OCI-LY1 (cell line): ENCODE measurements around the gene FBXW4.

Source experiments
- H2AFZ ChIP-seq: fragments of 200-600 bp; sonication (generic), shearing (Covaris generic); 2 replicates; pipeline ENCODE4 v1.6.0; 2014; ENCODE audit warnings: antibody characterized with exemption, mild to moderate bottlenecking, low read length
- H3F3A ChIP-seq: fragments of 200-600 bp; sonication (generic), shearing (Covaris generic); 2 replicates; pipeline ENCODE4 v1.6.0; 2014; ENCODE audit warnings: mild to moderate bottlenecking, antibody characterized with exemption, low read length, moderate library complexity; ENCODE audit not compliant: insufficient read depth
- H3K27ac ChIP-seq: fragments of 200-600 bp; sonication (generic); 2 replicates; pipeline ENCODE4 v1.5.1; 2014; ENCODE audit warnings: low read length, mixed run types, mild to moderate bottlenecking, low read depth; ENCODE audit not compliant: poor library complexity, severe bottlenecking
- H3K27me3 ChIP-seq: fragments of 200-600 bp; sonication (generic); 2 replicates; pipeline ENCODE4 v1.6.0; 2014; ENCODE audit warnings: antibody characterized with exemption, mild to moderate bottlenecking, low read length, moderate library complexity; ENCODE audit not compliant: insufficient read depth
- H3K36me3 ChIP-seq: fragments of 200-600 bp; sonication (generic); 2 replicates; pipeline ENCODE4 v1.6.1; 2014; ENCODE audit warnings: mild to moderate bottlenecking, antibody characterized with exemption, low read length, moderate library complexity, mixed read lengths; ENCODE audit not compliant: insufficient read depth
- H3K4me1 ChIP-seq: fragments of 200-600 bp; sonication (generic); 2 replicates; pipeline ENCODE4 v1.5.1; 2014; ENCODE audit warnings: mild to moderate bottlenecking, low read length, moderate library complexity; ENCODE audit not compliant: insufficient read depth, severe bottlenecking
- H3K4me2 ChIP-seq: fragments of 200-600 bp; sonication (generic), shearing (Covaris generic); 2 replicates; pipeline ENCODE4 v1.6.1; 2014; ENCODE audit warnings: low read length
- H3K4me3 ChIP-seq: fragments of 200-600 bp; sonication (generic); 2 replicates; pipeline ENCODE4 v1.5.1; 2014; ENCODE audit warnings: low read length, low read depth, mild to moderate bottlenecking, mixed read lengths; ENCODE audit not compliant: poor library complexity, severe bottlenecking
- H3K79me2 ChIP-seq: fragments of 200-600 bp; shearing (Covaris generic); 2 replicates; pipeline ENCODE4 v1.6.1; 2016; ENCODE audit warnings: mixed run types, low read length, mixed read lengths; ENCODE audit not compliant: insufficient read depth
- H3K9ac ChIP-seq: fragments of 200-600 bp; sonication (generic), shearing (Covaris generic); 2 replicates; pipeline ENCODE4 v1.6.1; 2014; ENCODE audit warnings: mild to moderate bottlenecking, low read length, mixed read lengths
- H3K9me2 ChIP-seq: fragments of 200-600 bp; sonication (generic), shearing (Covaris generic); 2 replicates; pipeline ENCODE4 v1.6.1; 2014; ENCODE audit warnings: low read depth, mild to moderate bottlenecking, low read length, mixed read lengths
- H3K9me3 ChIP-seq: fragments of 200-600 bp; shearing (Covaris generic); 2 replicates; pipeline ENCODE4 v1.6.1; 2014; ENCODE audit warnings: low read length, mixed read lengths
- H4K20me1 ChIP-seq: fragments of 200-600 bp; sonication (generic), shearing (Covaris generic); 2 replicates; pipeline ENCODE4 v1.6.0; 2016; ENCODE audit warnings: mild to moderate bottlenecking, low read length; ENCODE audit not compliant: insufficient read depth
- EZH2 ChIP-seq: fragments of 200-600 bp; sonication (generic), shearing (Covaris generic); IDR thresholded peaks from 2 replicates; pipeline ENCODE4 v1.8.0; 2017; ENCODE audit warnings: borderline replicate concordance, mixed run types, mild to moderate bottlenecking, antibody characterized with exemption, low read length, moderate library complexity, mixed read lengths
- TF ChIP-seq, protein P1 (sequence below): fragments of 200-600 bp; sonication (generic), shearing (Covaris generic); IDR thresholded peaks from 2 replicates; pipeline ENCODE4 v1.5.1; 2017; ENCODE audit warnings: mild to moderate bottlenecking, antibody characterized with exemption, low read length, moderate library complexity, mixed read lengths

The FBXW4 gene

DNA sequence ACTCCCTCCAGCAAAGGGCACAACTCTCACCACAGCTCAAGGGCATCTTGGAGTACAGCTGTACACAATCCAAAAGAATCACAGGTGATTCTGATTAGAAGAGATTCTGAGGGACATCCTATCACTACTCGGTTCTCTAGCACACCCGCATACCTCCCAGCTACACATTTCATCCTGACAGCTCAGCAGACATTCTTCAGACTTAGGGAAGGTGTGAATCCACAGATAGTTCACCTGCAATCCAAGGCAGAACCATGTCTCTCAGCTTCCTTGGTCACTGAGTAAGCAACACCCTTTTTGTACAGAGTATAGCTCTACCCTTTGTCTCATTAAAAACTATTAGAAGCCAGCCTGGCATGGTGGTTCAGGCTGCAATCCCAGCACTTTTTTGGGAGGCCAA is 26.8 kb upstream of the FBXW4 start:
- Histone ChIP-seq H3K36me3 (no peaks in the 10 kb centered on the region), H3K4me3 (no peak overlapping the region), H3K9me2 (no peaks in the 10 kb centered on the region), H3K4me1 (no peaks in the 10 kb centered on the region), H3K79me2 (no peaks in the 10 kb centered on the region), H3K9me3 (no peaks in the 10 kb centered on the region), H3F3A (no peaks in the 10 kb centered on the region), H4K20me1 (no peaks in the 10 kb centered on the region), H2AFZ (no peak overlapping the region), H3K4me2 (no peak overlapping the region), H3K9ac (no peak overlapping the region), H3K27me3 (no peaks in the 10 kb centered on the region), H3K27ac (no peak overlapping the region)
- TF ChIP-seq, protein P1, sequence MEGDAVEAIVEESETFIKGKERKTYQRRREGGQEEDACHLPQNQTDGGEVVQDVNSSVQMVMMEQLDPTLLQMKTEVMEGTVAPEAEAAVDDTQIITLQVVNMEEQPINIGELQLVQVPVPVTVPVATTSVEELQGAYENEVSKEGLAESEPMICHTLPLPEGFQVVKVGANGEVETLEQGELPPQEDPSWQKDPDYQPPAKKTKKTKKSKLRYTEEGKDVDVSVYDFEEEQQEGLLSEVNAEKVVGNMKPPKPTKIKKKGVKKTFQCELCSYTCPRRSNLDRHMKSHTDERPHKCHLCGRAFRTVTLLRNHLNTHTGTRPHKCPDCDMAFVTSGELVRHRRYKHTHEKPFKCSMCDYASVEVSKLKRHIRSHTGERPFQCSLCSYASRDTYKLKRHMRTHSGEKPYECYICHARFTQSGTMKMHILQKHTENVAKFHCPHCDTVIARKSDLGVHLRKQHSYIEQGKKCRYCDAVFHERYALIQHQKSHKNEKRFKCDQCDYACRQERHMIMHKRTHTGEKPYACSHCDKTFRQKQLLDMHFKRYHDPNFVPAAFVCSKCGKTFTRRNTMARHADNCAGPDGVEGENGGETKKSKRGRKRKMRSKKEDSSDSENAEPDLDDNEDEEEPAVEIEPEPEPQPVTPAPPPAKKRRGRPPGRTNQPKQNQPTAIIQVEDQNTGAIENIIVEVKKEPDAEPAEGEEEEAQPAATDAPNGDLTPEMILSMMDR: no peak
- TF ChIP-seq EZH2: no peak

DNA sequence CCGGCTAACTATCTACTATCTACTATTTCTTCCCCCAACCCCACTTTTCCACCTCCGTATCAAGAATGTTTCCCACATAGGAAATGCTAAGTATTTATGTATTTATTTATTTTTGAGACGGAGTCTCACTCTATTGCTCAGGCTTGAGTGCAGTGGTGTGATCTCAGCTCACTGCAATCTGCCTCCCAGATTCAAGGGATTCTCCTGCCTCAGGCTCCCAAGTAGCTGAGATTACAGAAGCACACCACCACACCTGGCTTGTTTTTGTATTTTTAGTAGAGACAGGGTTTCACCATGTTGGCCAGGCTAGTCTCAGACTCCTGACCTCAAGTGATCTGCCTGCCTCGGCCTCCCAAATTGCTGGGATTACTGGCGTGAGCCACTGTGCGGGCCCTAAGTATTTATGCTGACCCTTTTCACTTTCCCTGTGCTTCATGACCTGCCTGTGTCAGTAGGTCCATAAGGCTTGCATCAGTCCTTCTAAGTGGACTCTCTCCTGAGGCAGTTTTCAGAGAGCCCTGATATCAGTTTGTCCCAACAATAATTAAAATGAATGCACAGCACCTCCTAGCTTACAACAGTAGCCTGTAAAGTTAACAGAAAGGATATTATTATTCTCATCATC is 25.7 kb upstream of the FBXW4 start:
- Histone ChIP-seq H3F3A (no peaks in the 10 kb centered on the region), H3K79me2 (no peaks in the 10 kb centered on the region), H3K36me3 (no peaks in the 10 kb centered on the region), H4K20me1 (no peaks in the 10 kb centered on the region), H3K27me3 (no peaks in the 10 kb centered on the region), H3K27ac (no peak overlapping the region), H3K4me3 (no peak overlapping the region), H3K4me2 (no peak overlapping the region), H3K9ac (no peak overlapping the region), H3K4me1 (no peaks in the 10 kb centered on the region), H2AFZ (no peak overlapping the region), H3K9me2 (no peaks in the 10 kb centered on the region), H3K9me3 (no peaks in the 10 kb centered on the region)
- no peak for TF ChIP-seq EZH2
- TF ChIP-seq, protein P1: no peak

GRCh38 chr10:101718690-101719275 is 23.8 kb upstream of the FBXW4 start:
- no peaks in the 10 kb centered on the region for H3K9me3 ChIP-seq
- H3K9ac ChIP-seq: no peak overlapping the region

More at GRCh38 chr10:101718690-101719275, 23.8 kb upstream of the FBXW4 start:
- Histone ChIP-seq H3K4me2 (no peak overlapping the region), H3K36me3 (no peaks in the 10 kb centered on the region), H2AFZ (no peak overlapping the region), H4K20me1 (no peaks in the 10 kb centered on the region), H3K27me3 (no peaks in the 10 kb centered on the region), H3K79me2 (no peaks in the 10 kb centered on the region), H3K9me2 (no peaks in the 10 kb centered on the region), H3F3A (no peaks in the 10 kb centered on the region), H3K4me3 (no peak overlapping the region), H3K4me1 (no peaks in the 10 kb centered on the region), H3K27ac (no peak overlapping the region)
- TF ChIP-seq EZH2: no peak
- TF ChIP-seq, protein P1: no peak
